Cardiac fibroblast (primary cell): Measurements from ENCODE around the gene SMIM44.

Source experiments
- DNase-seq, 2 donors: peaks; one replicate each; pipeline versions ENCODE4 v3.0.0 to v3.0.0-alpha.2; 2010; ENCODE audit warnings: low read depth in 2 of 2
- H3K4me3 ChIP-seq, 2 donors: replicated peaks in 1 of 2; 1 replicate in 1 of 2; 2 replicates in 1 of 2; pipeline ENCODE4 v1.5.1; 2011; ENCODE audit warnings: low read depth in 2 of 2, low read length in 2 of 2, mild to moderate bottlenecking in 2 of 2, moderate library complexity in 1 of 2
- TF ChIP-seq, protein P1 (sequence below): IDR thresholded peaks from one replicate; pipeline ENCODE4 v1.5.1; 2011; ENCODE audit warnings: low read depth, mild to moderate bottlenecking, low read length, inconsistent platforms

SMIM44 gene

DNA sequence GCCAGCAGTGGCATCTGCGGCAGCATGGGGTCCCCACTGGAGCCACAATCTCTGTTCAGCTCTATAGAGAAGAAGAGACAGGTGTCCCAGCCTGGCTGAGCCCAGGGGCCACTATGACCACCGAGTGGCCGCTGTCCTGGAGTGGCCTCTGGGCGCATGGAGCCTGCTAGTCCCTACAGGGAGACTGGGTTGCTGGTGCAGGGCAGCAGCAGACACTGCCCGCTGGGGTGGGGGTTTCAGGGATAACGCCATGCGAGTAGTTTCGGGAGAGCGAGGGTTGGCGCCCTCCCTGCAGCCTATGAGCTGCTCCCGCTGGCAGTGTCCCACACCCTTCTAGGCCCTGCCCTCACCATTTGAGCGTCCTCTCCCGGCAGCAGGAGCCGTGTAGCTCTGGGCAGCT is 44.8 kb upstream of the SMIM44 start:
- DNase-seq, result no peak
- TF ChIP-seq, protein P1, sequence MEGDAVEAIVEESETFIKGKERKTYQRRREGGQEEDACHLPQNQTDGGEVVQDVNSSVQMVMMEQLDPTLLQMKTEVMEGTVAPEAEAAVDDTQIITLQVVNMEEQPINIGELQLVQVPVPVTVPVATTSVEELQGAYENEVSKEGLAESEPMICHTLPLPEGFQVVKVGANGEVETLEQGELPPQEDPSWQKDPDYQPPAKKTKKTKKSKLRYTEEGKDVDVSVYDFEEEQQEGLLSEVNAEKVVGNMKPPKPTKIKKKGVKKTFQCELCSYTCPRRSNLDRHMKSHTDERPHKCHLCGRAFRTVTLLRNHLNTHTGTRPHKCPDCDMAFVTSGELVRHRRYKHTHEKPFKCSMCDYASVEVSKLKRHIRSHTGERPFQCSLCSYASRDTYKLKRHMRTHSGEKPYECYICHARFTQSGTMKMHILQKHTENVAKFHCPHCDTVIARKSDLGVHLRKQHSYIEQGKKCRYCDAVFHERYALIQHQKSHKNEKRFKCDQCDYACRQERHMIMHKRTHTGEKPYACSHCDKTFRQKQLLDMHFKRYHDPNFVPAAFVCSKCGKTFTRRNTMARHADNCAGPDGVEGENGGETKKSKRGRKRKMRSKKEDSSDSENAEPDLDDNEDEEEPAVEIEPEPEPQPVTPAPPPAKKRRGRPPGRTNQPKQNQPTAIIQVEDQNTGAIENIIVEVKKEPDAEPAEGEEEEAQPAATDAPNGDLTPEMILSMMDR, result no peak

DNA sequence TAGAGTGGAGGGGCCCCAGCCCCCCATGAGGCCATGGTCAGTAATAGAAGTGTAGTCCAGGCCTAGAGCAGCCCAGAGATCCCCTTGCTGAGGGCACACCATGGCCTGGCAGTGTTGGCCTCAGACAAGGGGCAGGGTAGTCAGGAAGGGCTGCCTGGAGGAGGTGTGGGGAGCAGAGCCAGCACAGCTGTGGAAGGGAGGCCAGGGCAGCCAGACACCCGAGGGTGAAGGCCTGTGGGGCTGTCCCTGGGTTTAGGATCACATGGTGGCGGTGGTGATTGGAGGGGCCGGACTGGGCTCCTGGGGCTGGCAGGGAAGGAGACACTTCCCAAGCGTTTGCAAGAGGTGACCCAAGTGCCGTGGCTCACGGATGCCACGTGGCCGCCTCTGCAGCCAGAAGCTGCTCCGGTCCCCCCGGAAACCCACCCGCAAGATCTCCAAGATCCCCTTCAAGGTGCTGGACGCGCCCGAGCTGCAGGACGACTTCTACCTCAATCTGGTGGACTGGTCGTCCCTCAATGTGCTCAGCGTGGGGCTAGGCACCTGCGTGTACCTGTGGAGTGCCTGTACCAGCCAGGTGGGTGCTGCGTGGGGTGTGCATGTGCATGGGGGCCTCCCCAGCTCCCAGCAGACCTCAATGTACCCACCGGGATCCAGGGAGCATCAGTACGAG is 44.1 kb upstream of the SMIM44 start:
- TF ChIP-seq, protein P1, result no peak
- H3K4me3 ChIP-seq, result no peak overlapping the region
- DNase-seq, result no peak

More for the DNA sequence above, 44.8 kb upstream of the SMIM44 start:
- H3K4me3 ChIP-seq, result no peak overlapping the region

DNA sequence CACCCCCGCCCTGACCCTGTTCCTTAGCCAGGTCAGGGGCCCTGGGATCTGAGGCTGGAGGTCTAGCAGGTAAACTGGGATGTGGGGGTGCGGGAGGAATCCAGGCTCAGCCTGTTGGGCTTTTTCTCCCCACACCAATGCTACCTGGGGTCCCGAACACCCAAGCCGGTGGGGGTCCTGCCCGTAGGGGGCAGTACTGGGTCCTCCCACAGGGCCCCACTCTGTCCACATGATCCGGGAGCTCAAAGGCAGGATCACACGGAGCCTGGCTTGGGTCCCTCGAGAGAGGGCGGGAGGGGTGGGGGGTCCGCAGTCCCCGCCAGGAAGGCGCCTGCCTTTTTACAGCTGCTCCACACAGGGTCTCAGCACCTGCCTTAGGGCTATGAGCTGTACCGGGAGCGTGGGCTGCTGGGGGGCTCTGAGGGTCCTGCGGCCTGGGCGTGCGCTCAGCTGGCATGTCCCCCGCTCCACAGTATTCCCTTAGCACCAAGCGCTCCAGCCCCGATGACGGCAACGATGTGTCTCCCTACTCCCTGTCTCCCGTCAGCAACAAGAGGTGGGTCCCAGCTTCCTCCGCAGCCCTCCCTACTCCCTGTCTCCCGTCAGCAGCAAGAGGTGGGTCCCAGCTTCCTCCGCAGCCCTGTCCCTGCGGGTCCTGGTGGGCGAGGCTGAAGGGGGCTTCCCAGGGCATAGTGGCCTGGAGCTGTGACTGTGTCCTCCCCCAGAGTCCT is 43.4 kb upstream of the SMIM44 start:
- no peak overlapping the region for H3K4me3 ChIP-seq
- TF ChIP-seq, protein P1, result peak; percentile 18
- no peak for DNase-seq

DNA sequence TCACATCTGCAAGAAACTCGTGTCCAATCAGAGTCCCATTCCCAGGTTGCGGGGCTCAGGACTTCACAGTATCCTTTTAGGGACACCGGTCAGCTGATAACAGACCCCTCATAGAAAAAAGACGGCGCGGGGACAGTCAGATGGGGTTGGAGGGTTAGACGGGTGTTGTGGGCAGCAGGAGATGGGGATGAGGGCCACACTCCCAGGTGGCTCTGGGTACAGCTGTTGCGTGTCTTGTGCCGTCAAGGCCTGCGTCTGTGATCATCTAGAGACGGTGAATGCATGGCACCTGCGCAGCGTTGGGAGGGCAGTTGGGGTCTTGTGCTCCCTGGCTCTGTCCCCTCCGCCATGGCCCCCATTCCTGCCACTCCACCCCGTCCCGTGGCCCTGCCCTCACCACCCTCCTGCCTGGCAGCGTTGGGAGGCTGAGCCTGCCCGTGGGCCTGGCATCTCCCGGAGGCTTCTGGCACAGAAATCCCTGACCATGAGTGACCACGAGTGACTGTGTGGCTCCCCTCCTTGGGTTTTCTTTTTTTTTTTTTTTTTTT is 41.7 kb upstream of the SMIM44 start:
- TF ChIP-seq, protein P1, result no peak
- no peak overlapping the region for H3K4me3 ChIP-seq
- DNase-seq, result no peak

DNA sequence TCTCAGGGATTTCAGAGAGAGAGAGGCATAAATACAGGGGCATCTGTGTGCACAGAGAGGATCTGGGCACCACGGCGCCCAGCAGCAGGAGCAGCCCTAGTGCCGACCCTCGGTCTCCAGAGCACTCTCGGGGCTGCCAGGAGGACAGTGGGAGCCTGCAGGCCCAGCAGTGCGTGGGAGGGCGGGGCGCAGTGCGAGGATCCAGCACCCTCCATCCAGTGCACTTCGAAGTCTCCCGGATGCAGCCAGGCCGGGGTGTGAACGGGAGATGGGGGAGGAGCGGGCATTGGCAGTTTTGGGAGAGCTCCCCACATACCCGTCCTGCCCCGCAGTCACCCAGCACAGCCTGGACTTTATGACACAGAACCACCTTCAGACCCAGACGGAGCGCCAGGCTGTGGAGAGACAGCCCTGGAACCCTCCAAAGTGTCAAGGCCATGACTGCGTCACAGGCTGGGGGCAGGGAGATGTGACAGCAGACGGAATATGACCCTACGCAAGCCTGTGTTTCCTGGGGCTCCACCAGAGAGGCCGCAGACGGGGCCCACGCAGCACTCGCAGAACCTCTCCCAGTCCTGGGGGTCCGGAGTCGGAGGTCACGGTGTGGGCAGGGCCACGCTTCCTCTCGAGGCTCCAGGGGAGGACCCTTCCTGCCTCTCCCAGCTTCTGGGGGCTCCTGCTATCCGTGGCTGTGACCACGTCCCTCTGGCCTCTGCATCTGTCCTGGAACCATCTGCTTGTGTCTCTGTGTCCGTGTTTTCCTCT is 41.0 kb upstream of the SMIM44 start:
- TF ChIP-seq, protein P1, result no peak
- DNase-seq, result no peak
- H3K4me3 ChIP-seq, result no peak overlapping the region

DNA sequence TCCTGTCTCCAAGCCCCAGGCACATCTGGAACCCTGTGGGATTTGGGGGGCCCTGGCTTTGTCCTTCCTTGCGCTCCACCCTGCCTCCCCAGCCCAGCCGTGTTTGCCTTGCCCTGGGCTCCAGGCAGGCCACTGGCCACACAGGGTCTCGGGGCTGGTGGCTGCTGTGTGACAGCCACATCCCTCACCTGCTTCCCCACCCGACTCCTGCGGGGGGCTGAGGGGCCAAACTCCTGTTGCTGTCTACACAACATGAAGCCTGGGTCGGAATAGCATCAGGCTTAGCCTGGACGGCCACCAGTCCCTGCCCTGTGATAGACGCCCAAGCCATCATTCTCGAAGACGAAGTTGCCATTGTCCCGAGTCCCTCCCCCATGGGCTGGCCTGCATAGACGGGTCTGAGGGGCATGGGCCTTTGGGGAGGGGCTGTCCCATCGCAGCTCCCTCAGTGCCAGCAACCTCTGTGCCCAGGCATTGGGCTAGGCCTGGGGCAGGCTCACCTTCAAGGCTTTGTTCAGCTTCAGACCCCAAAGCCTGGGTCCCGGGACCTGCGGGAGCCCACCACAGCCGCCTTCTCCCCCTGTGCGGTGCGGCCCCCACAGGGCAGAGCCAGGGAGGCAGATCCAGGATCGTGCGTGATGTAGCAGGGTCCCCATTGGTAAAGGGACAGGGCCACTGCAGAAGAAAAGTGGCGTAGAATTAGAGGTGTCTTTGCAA is 40.3 kb upstream of the SMIM44 start:
- H3K4me3 ChIP-seq, result no peak overlapping the region
- TF ChIP-seq, protein P1, result no peak
- DNase-seq, result no peak
